Measurements from ENCODE around the gene C20orf96. TPM values are rescaled to one million over a fixed set of nuclear protein-coding genes. Genes with fewer than 3 reads are reported as not detected.

The C20orf96 gene
- total RNA-seq, 3 donors from 2014 or later (not counting 1 experiment from before 2014, with no cell fraction given) = 3.8 to 4.3 (median 4.1) TPM

- H3K27ac ChIP-seq (ENCODE audit: low read length) = no peak overlapping the region
- no peaks in the 10 kb centered on the region for H3K27me3 Mint-ChIP-seq (ENCODE audit: low read depth in 2 of 2)
- no peaks in the 10 kb centered on the region for H3K9me3 ChIP-seq (ENCODE audit: control insufficient read depth, insufficient read depth, low read length)
- H3K4me3 ChIP-seq (ENCODE audit: low read length) = no peak overlapping the region
- no peaks in the 10 kb centered on the region for H3K9me3 Mint-ChIP-seq
- peaks cover 15% of the 10 kb centered on the region for H3K4me1 ChIP-seq (ENCODE audit: control insufficient read depth, insufficient read depth, low read length)
- no peaks in the 10 kb centered on the region for H3K27me3 ChIP-seq (ENCODE audit: control insufficient read depth, insufficient read depth, low read length)
- ATAC-seq = no peak
- no peaks in the 10 kb centered on the region for H3K36me3 Mint-ChIP-seq
- WGBS (ENCODE audit: insufficient coverage) = 35% methylated on average over 2 of the region's 2 CpGs
- no peak for DNase-seq
- H3K4me3 Mint-ChIP-seq = no peak overlapping the region
- intact Hi-C loops (cut with micrococcal nuclease) = no loop called here
- H3K27ac Mint-ChIP-seq = no peak overlapping the region
- no peak for TF ChIP-seq CTCF (IDR thresholded peaks at IDR 0.05)
- peaks cover 7 to 11% of the 10 kb centered on the region in 2 donors for H3K4me1 Mint-ChIP-seq
- H3K36me3 ChIP-seq (ENCODE audit: control insufficient read depth, insufficient read depth, low read length) = no peaks in the 10 kb centered on the region
Measured at GRCh38 chr20:286508-286907, 4.0 kb downstream of the C20orf96 start.

GRCh38 chr20:284172-284571 lies 6.4 kb downstream of the C20orf96 start:
- H3K4me3 Mint-ChIP-seq = no peak overlapping the region

GRCh38 chr20:278607-279571 lies 11.7 kb downstream of the C20orf96 start:
- no peak for ATAC-seq
- Mint-ChIP-seq H3K4me3 (no peak overlapping the region), H3K36me3 (no peaks in the 10 kb centered on the region), H3K9me3 (no peaks in the 10 kb centered on the region), H3K27me3 (ENCODE audit: low read depth in 2 of 2) (no peaks in the 10 kb centered on the region), H3K4me1 (no peaks in the 10 kb centered on the region), H3K27ac (no peak overlapping the region)
- 98% methylated on average over 64 of the region's 88 CpGs for WGBS (ENCODE audit: insufficient coverage)
- no peak overlapping the region for H3K4me3 ChIP-seq (ENCODE audit: low read length)
- H3K27me3 ChIP-seq (ENCODE audit: control insufficient read depth, insufficient read depth, low read length) = no peaks in the 10 kb centered on the region
- H3K9me3 ChIP-seq (ENCODE audit: control insufficient read depth, insufficient read depth, low read length) = no peaks in the 10 kb centered on the region
- no peaks in the 10 kb centered on the region for H3K4me1 ChIP-seq (ENCODE audit: control insufficient read depth, insufficient read depth, low read length)
- no peak for TF ChIP-seq CTCF (IDR thresholded peaks at IDR 0.05)
- no peak overlapping the region for H3K27ac ChIP-seq (ENCODE audit: low read length)
- intact Hi-C loops (cut with micrococcal nuclease) = no loop called here
- no peaks in the 10 kb centered on the region for H3K36me3 ChIP-seq (ENCODE audit: control insufficient read depth, insufficient read depth, low read length)
- no peak for DNase-seq

More at GRCh38 chr20:284172-284571, 6.4 kb downstream of the C20orf96 start:
- Histone ChIP-seq H3K4me3 (ENCODE audit: low read length) (no peak overlapping the region), H3K9me3 (ENCODE audit: control insufficient read depth, insufficient read depth, low read length) (no peaks in the 10 kb centered on the region), H3K27me3 (ENCODE audit: control insufficient read depth, insufficient read depth, low read length) (no peaks in the 10 kb centered on the region), H3K36me3 (ENCODE audit: control insufficient read depth, insufficient read depth, low read length) (no peaks in the 10 kb centered on the region), H3K27ac (ENCODE audit: low read length) (no peak overlapping the region), H3K4me1 (ENCODE audit: control insufficient read depth, insufficient read depth, low read length) (no peaks in the 10 kb centered on the region)
- ATAC-seq = no peak
- DNase-seq = no peak
- H3K27ac Mint-ChIP-seq = no peak overlapping the region
- intact Hi-C loops (cut with micrococcal nuclease) = no loop called here
- no peaks in the 10 kb centered on the region for H3K27me3 Mint-ChIP-seq (ENCODE audit: low read depth in 2 of 2)
- no peaks in the 10 kb centered on the region for H3K36me3 Mint-ChIP-seq
- TF ChIP-seq CTCF (IDR thresholded peaks at IDR 0.05) = no peak
- no peaks in the 10 kb centered on the region for H3K9me3 Mint-ChIP-seq
- peaks cover 0 to 3% of the 10 kb centered on the region in 2 donors for H3K4me1 Mint-ChIP-seq
- 62% methylated on average over 2 of the region's 3 CpGs for WGBS (ENCODE audit: insufficient coverage)

All from natural killer cell (primary cell).